Nephron (organoid): ENCODE data around the gene VGLL1.

Source experiments
- H3K27ac Mint-ChIP-seq, 3 experiments: 2 replicates each; pipeline ENCODE4 v1.8.0; 2020; ENCODE audit warnings: mixed read lengths in 3 of 3, mild to moderate bottlenecking in 2 of 3, moderate library complexity in 1 of 3
- H3K27me3 Mint-ChIP-seq: 2 replicates; pipeline ENCODE4 v1.8.0; 2021; ENCODE audit warnings: low read depth, mild to moderate bottlenecking, moderate library complexity, mixed read lengths
- H3K36me3 Mint-ChIP-seq: 2 replicates; pipeline ENCODE4 v1.8.0; 2020; ENCODE audit warnings: low read depth, mixed read lengths
- H3K4me1 Mint-ChIP-seq: 2 replicates; pipeline ENCODE4 v1.8.0; 2020; ENCODE audit warnings: mixed read lengths
- H3K4me3 Mint-ChIP-seq, 3 experiments: 2 replicates each; pipeline ENCODE4 v1.8.0; 2020; ENCODE audit warnings: mild to moderate bottlenecking in 3 of 3, mixed read lengths in 3 of 3, moderate library complexity in 2 of 3
- H3K9me3 Mint-ChIP-seq: 2 replicates; pipeline ENCODE4 v1.8.0; 2020; ENCODE audit warnings: mixed read lengths
- TF ChIP-seq, protein P1 (sequence below), 3 experiments: fragments of 200-600 bp; sonication (generic); IDR thresholded peaks; one replicate each; pipeline ENCODE4 v1.5.0; 2021; ENCODE audit warnings: antibody characterized with exemption in 3 of 3; ENCODE audit not compliant: unreplicated experiment in 3 of 3

VGLL1 gene

DNA sequence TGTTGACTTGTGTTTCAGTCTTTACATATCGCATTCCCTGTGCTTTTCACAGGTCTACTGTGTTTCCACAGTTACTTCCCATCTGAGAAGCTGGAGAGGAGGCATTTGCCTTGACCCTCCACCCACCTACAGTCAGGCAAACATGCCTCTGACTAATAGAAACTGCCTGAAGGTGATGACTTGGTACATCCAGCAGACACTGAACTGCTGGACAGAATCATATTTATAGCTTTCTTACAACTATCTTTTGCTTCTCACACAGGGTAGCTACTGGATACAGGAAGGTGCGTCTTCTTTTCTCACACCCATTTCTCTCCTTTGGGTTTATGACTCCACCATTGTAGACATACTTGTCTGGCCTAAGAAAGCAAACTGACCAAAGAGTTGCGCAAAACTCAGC, 58.0 kb downstream of the VGLL1 start:
- no peak overlapping the region for H3K27ac Mint-ChIP-seq
- H3K4me1 Mint-ChIP-seq: no peaks in the 10 kb centered on the region
- H3K4me3 Mint-ChIP-seq: no peak overlapping the region
- H3K36me3 Mint-ChIP-seq: no peaks in the 10 kb centered on the region
- TF ChIP-seq, protein P1, sequence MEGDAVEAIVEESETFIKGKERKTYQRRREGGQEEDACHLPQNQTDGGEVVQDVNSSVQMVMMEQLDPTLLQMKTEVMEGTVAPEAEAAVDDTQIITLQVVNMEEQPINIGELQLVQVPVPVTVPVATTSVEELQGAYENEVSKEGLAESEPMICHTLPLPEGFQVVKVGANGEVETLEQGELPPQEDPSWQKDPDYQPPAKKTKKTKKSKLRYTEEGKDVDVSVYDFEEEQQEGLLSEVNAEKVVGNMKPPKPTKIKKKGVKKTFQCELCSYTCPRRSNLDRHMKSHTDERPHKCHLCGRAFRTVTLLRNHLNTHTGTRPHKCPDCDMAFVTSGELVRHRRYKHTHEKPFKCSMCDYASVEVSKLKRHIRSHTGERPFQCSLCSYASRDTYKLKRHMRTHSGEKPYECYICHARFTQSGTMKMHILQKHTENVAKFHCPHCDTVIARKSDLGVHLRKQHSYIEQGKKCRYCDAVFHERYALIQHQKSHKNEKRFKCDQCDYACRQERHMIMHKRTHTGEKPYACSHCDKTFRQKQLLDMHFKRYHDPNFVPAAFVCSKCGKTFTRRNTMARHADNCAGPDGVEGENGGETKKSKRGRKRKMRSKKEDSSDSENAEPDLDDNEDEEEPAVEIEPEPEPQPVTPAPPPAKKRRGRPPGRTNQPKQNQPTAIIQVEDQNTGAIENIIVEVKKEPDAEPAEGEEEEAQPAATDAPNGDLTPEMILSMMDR (IDR thresholded peaks at IDR 0.05; ENCODE audit: unreplicated experiment in 3 of 3): no peak
- H3K27me3 Mint-ChIP-seq: no peaks in the 10 kb centered on the region
- peaks cover 9% of the 10 kb centered on the region for H3K9me3 Mint-ChIP-seq

DNA sequence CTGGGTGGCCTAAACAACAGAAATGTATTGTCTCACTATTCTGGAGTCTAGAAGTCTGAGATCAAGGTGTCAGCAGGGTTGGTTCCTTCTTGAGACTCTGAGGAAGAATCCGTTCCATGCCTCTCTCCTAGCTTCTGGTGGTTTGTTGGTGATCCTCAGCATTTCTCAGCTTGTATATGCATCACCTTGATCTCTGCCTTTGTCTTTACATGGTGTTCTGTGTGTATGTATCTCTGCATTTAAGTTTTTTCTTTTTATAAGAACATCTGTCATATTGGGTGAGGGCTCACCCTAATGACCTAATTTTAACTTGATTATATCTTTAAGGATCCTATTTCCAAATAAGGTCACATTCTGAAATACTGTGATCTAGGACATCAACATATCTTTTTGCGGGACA, 65.3 kb downstream of the VGLL1 start:
- peaks cover 12% of the 10 kb centered on the region for H3K9me3 Mint-ChIP-seq
- TF ChIP-seq, protein P1 (IDR thresholded peaks at IDR 0.05; ENCODE audit: unreplicated experiment in 3 of 3): no peak
- no peak overlapping the region for H3K27ac Mint-ChIP-seq

DNA sequence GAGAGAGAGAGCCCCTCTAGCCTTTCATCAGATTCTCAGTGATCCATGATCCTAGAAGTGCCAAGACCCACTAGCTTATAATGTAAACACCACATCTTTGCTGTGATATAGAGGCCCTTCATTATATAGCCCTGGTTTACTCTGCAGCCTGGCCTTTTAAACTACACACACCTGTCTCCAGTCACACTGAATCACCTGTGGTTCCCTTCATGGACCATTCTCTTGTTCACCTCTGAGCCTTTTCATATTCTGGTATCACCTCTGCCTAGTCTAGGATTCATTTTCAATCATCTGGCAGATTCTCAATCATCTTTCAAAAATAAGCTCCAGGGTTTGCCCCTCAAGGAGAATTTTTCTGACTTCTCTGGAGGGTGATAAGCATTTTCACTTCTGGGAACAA, 65.9 kb downstream of the VGLL1 start:
- H3K4me1 Mint-ChIP-seq: no peaks in the 10 kb centered on the region
- no peaks in the 10 kb centered on the region for H3K36me3 Mint-ChIP-seq
- no peak overlapping the region for H3K4me3 Mint-ChIP-seq
- TF ChIP-seq, protein P1 (IDR thresholded peaks at IDR 0.05; ENCODE audit: unreplicated experiment in 3 of 3): no peak
- no peak overlapping the region for H3K27ac Mint-ChIP-seq
- peaks cover 12% of the 10 kb centered on the region for H3K9me3 Mint-ChIP-seq
- H3K27me3 Mint-ChIP-seq: no peaks in the 10 kb centered on the region

More for the DNA sequence above, 65.3 kb downstream of the VGLL1 start:
- H3K36me3 Mint-ChIP-seq: no peaks in the 10 kb centered on the region
- no peaks in the 10 kb centered on the region for H3K27me3 Mint-ChIP-seq
- no peak overlapping the region for H3K4me3 Mint-ChIP-seq
- H3K4me1 Mint-ChIP-seq: no peaks in the 10 kb centered on the region

DNA sequence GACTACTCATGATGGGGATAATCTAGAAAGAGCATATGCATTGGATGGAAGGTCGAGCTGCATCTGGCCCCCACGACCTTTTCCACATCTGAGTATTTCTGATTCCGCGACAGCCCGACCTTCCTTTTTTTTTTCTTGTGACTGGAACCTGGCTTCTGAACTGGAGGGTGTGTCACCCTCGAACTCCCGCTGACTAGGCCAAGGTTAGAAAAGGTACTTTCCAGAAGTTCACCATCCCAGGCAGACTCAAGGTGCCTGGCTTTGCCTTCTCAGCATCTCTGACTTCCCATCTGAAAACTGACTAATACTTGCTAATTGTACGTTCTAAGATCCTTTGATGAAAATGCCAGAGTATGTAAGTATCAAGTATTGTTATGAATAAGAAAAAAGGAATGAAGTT, 66.6 kb downstream of the VGLL1 start:
- Mint-ChIP-seq H3K27me3 (no peaks in the 10 kb centered on the region), H3K27ac (no peak overlapping the region), H3K4me1 (no peaks in the 10 kb centered on the region), H3K36me3 (no peaks in the 10 kb centered on the region), H3K9me3 (peaks cover 12% of the 10 kb centered on the region), H3K4me3 (no peak overlapping the region)
- TF ChIP-seq, protein P1 (IDR thresholded peaks at IDR 0.05; ENCODE audit: unreplicated experiment in 3 of 3): no peak

DNA sequence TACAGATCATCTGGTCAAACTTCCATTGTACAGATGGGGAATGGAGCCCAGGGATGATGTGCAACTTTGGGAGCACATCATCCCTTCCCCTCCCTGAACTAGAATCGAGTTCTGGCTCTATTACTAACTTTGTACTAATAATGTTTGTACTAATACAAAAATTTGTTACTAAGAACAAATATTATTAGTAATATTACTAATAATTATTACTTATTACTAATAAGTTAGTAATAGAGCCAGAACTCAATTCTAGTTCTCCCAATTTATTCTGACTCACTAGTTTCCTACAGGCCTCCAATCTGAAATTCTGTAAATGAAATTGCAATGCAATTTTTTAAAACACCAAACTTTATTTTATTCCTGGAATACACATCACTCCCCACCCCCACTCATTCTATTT, 68.0 kb downstream of the VGLL1 start:
- Mint-ChIP-seq H3K9me3 (peaks cover 6% of the 10 kb centered on the region), H3K36me3 (no peaks in the 10 kb centered on the region), H3K27me3 (no peaks in the 10 kb centered on the region), H3K4me1 (no peaks in the 10 kb centered on the region), H3K4me3 (no peak overlapping the region), H3K27ac (no peak overlapping the region)
- TF ChIP-seq, protein P1 (IDR thresholded peaks at IDR 0.05; ENCODE audit: unreplicated experiment in 3 of 3): no peak
